Stimulated activated CD8-positive, alpha-beta memory T cell treated with anti-CD3 and anti-CD28 coated beads, Interleukin-12 subunit alpha, Interleukin-12 subunit beta, amount 100 ng/mL, for 24 hours (primary cell): ENCODE measurements around the gene SLC24A2.
"Not testable (repeated sequence)": the region's sequence is repeated elsewhere in the genome, so short reads cannot be mapped to it uniquely, and the experiment has no call there.

Experiments used
- DNase-seq: peaks from one replicate; pipeline ENCODE4 v3.0.0-alpha.2; 2020; ENCODE audit errors: extremely low read depth

SLC24A2 gene

GRCh38 chr9:19788614-19789271, at the start of gene SLC24A2:
SLC24A2 (minus strand) TSS chr9:19789037.
- DNase-seq, result no peak

- not testable (repeated sequence) for DNase-seq
These were observed 44.5 kb upstream of the SLC24A2 start for GRCh38 chr9:19833331-19833730.

GRCh38 chr9:19830796-19831195, 42.0 kb upstream of the SLC24A2 start:
- DNase-seq, result no peak

GRCh38 chr9:19828576-19829109, 39.8 kb upstream of the SLC24A2 start:
- no peak for DNase-seq

- no peak for DNase-seq
These were observed 27.9 kb upstream of the SLC24A2 start for GRCh38 chr9:19816769-19817168.

- no peak for DNase-seq
These were observed 23.4 kb upstream of the SLC24A2 start for GRCh38 chr9:19812194-19812593.

- DNase-seq, result no peak
These were observed 20.8 kb upstream of the SLC24A2 start for GRCh38 chr9:19809422-19810269.

GRCh38 chr9:19807182-19807892, 18.5 kb upstream of the SLC24A2 start:
- no peak for DNase-seq

- DNase-seq, result no peak
These were observed 15.6 kb upstream of the SLC24A2 start for GRCh38 chr9:19804431-19804830.

GRCh38 chr9:19800884-19801283, 12.0 kb upstream of the SLC24A2 start:
- no peak for DNase-seq

GRCh38 chr9:19799784-19800183, 10.9 kb upstream of the SLC24A2 start:
- DNase-seq, result no peak

GRCh38 chr9:19788152-19788551, 685 bp downstream of the SLC24A2 start:
- DNase-seq, result no peak

- no peak for DNase-seq
These were observed 1.2 kb downstream of the SLC24A2 start for GRCh38 chr9:19787672-19788071.

- DNase-seq, result no peak
These were observed 3.6 kb downstream of the SLC24A2 start for GRCh38 chr9:19785230-19785629.

- DNase-seq, result no peak
These were observed 4.7 kb downstream of the SLC24A2 start for GRCh38 chr9:19784136-19784535.

- no peak for DNase-seq
These were observed 5.3 kb downstream of the SLC24A2 start for GRCh38 chr9:19783500-19783899.

GRCh38 chr9:19782005-19782404, 6.8 kb downstream of the SLC24A2 start:
- no peak for DNase-seq

GRCh38 chr9:19781240-19781639, 7.6 kb downstream of the SLC24A2 start:
- DNase-seq, result no peak

- DNase-seq, result no peak
These were observed 17.4 kb downstream of the SLC24A2 start for GRCh38 chr9:19771446-19771845.

GRCh38 chr9:19770973-19771372, 17.9 kb downstream of the SLC24A2 start:
- no peak for DNase-seq

- no peak for DNase-seq
These were observed 19.6 kb downstream of the SLC24A2 start for GRCh38 chr9:19769213-19769612.

- no peak for DNase-seq
These were observed 20.0 kb downstream of the SLC24A2 start for GRCh38 chr9:19768798-19769197.
